GM12878 (cell line): ENCODE measurements around the gene PTP4A1. TPM values are rescaled to one million over a fixed set of nuclear protein-coding genes. Genes with fewer than 3 reads are reported as not detected.

Source experiments
- ATAC-seq: fragments of 200-7000 bp; cut with Tn5 transposase; 3 replicates; pipeline ENCODE4 v1.9.1; 2020; ENCODE audit warnings: mild to moderate bottlenecking, moderate library complexity
- BruUV-seq: library from RNA; stranded (reverse); fragments of 400-500 nt; replicated peaks from 2 replicates; lab custom pipeline; 2021; lab: Mats Ljungman, UMichigan
- CTCF ChIA-PET: fragments of 300-600 bp; sonication (Branson Sonifier 250); formaldehyde crosslinking; extraction: SDS; loops from one replicate; lab custom pipeline; 2021; ENCODE audit warnings: inconsistent platforms; lab: Yijun Ruan, JAX
- POLR2A ChIA-PET: fragments of 350-600 bp; formaldehyde crosslinking; extraction: SDS; loops from one replicate; lab custom pipeline; 2021; ENCODE audit warnings: inconsistent platforms; lab: Charles Lee
- RAD21 ChIA-PET: fragments of 300-600 bp; sonication (Branson Sonifier 250); formaldehyde crosslinking; loops from one replicate; lab custom pipeline; 2023; ENCODE audit warnings: antibody characterized with exemption; ENCODE audit not compliant: unreplicated experiment; lab: Charles Lee
- SMC1A ChIA-PET: fragments of 300-600 bp; sonication (Branson Sonifier 250); formaldehyde crosslinking; loops from one replicate; lab custom pipeline; 2023; ENCODE audit not compliant: unreplicated experiment, uncharacterized antibody; lab: Charles Lee
- DNase-seq: peaks from one replicate; pipeline ENCODE4 v3.0.0-alpha.2; 2011; ENCODE audit warnings: low read depth, low spot score
- FAIRE-seq: peaks from 3 replicates; lab custom pipeline; 2011; peaks lifted over from hg19 to GRCh38; lab: Jason Lieb, UNC
- H2AFZ ChIP-seq: 2 replicates; pipeline ENCODE4 v1.6.0; 2011; ENCODE audit warnings: low read depth, low read length, control low read depth; ENCODE audit not compliant: control insufficient read depth
- H3K27ac ChIP-seq: 2 replicates; pipeline ENCODE4 v1.5.1; 2011; ENCODE audit warnings: control low read depth; ENCODE audit not compliant: control insufficient read depth, insufficient read depth
- H3K27me3 ChIP-seq, 2 experiments: replicated peaks in 1 of 2; 2 replicates each; pipeline versions ENCODE4 v1.6.0 to v1.6.1; 2011; ENCODE audit warnings: low read length in 1 of 2; ENCODE audit not compliant: control insufficient read depth in 2 of 2, insufficient read depth in 2 of 2
- H3K36me3 ChIP-seq, 2 experiments: 2 replicates each; pipeline ENCODE4 v1.5.1; 2011; ENCODE audit warnings: low read length in 1 of 2; ENCODE audit not compliant: control insufficient read depth in 2 of 2, insufficient read depth in 2 of 2
- H3K4me1 ChIP-seq: 2 replicates; pipeline ENCODE4 v1.6.1; 2011; ENCODE audit warnings: mild to moderate bottlenecking, low read length, moderate library complexity, mixed read lengths; ENCODE audit not compliant: control insufficient read depth, insufficient read depth
- H3K4me2 ChIP-seq: 2 replicates; pipeline ENCODE4 v1.6.0; 2011; ENCODE audit warnings: control low read depth; ENCODE audit not compliant: control insufficient read depth, insufficient read depth
- H3K4me3 ChIP-seq: fragments of 200-600 bp; sonication (generic); 2 replicates; pipeline ENCODE4 v1.5.1; 2016
- H3K79me2 ChIP-seq: 2 replicates; pipeline ENCODE4 v1.6.0; 2011; ENCODE audit warnings: low read length; ENCODE audit not compliant: control insufficient read depth, insufficient read depth
- H3K9ac ChIP-seq: 2 replicates; pipeline ENCODE4 v1.8.0; 2011; ENCODE audit warnings: low read length, control low read depth, mixed read lengths; ENCODE audit not compliant: control insufficient read depth, insufficient read depth
- H3K9me3 ChIP-seq: replicated peaks from 3 replicates; pipeline ENCODE4 v1.5.1; 2011; ENCODE audit warnings: mild to moderate bottlenecking, low read length; ENCODE audit not compliant: control insufficient read depth, insufficient read depth
- H4K20me1 ChIP-seq: 2 replicates; pipeline ENCODE4 v1.6.0; 2011; ENCODE audit not compliant: control insufficient read depth, insufficient read depth
- BMI1 ChIP-seq: fragments of 450-650 bp; IDR thresholded peaks from 2 replicates; pipeline ENCODE4 v1.6.1; 2016; ENCODE audit warnings: mild to moderate bottlenecking, moderate library complexity, borderline replicate concordance
- CEBPB ChIP-seq, 2 experiments: fragments of 150-350 bp in 1 of 2; IDR thresholded peaks; 2 replicates each; pipeline ENCODE4 v1.6.1; 2012 to 2014; ENCODE audit warnings: low read depth in 2 of 2, low read length in 2 of 2, borderline replicate concordance in 1 of 2, inconsistent platforms in 1 of 2
- CREB1 ChIP-seq: IDR thresholded peaks from 2 replicates; pipeline ENCODE4 v1.6.1; 2012; ENCODE audit warnings: low read depth, mild to moderate bottlenecking, inconsistent platforms
- CREM ChIP-seq: IDR thresholded peaks from 2 replicates; pipeline ENCODE4 v1.6.1; 2014; ENCODE audit warnings: antibody characterized with exemption, low read depth
- EGR1 ChIP-seq, 2 experiments: IDR thresholded peaks; 1 replicate in 1 of 2; 2 replicates in 1 of 2; pipeline ENCODE4 v1.6.1; 2011 to 2012; ENCODE audit warnings: low read depth in 2 of 2, low read length in 2 of 2, borderline replicate concordance in 1 of 2, mild to moderate bottlenecking in 1 of 2, moderate library complexity in 1 of 2
- ELK1 ChIP-seq: IDR thresholded peaks from 2 replicates; pipeline ENCODE4 v1.6.1; 2012; ENCODE audit warnings: low read depth, low read length, improper control_type of control experiment
- ESRRA ChIP-seq: IDR thresholded peaks from 2 replicates; pipeline ENCODE4 v1.6.1; 2012; ENCODE audit warnings: mild to moderate bottlenecking, low read length, improper control_type of control experiment
- EZH2 ChIP-seq: IDR thresholded peaks from 2 replicates; pipeline ENCODE4 v1.6.1; 2012; ENCODE audit warnings: low read depth, mild to moderate bottlenecking, control low read depth, inconsistent platforms, low read length, borderline replicate concordance; ENCODE audit not compliant: control insufficient read depth
- FOXK2 ChIP-seq: fragments of 450-650 bp; IDR thresholded peaks from 2 replicates; pipeline ENCODE4 v1.6.1; 2017; ENCODE audit warnings: mild to moderate bottlenecking, moderate library complexity
- JUNB ChIP-seq: IDR thresholded peaks from 2 replicates; pipeline ENCODE4 v1.6.1; 2016; ENCODE audit warnings: antibody characterized with exemption, mild to moderate bottlenecking
- MTA3 ChIP-seq: IDR thresholded peaks from 2 replicates; pipeline ENCODE4 v1.6.1; 2012; ENCODE audit warnings: low read length, inconsistent platforms, borderline replicate concordance
- MYC ChIP-seq: IDR thresholded peaks from 2 replicates; pipeline ENCODE4 v1.6.1; 2011; ENCODE audit warnings: mild to moderate bottlenecking, low read length, moderate library complexity, inconsistent platforms; ENCODE audit not compliant: insufficient read depth, insufficient replicate concordance, insufficient read length, severe bottlenecking
- PML ChIP-seq: IDR thresholded peaks from 2 replicates; pipeline ENCODE4 v1.6.1; 2012; ENCODE audit warnings: low read length, inconsistent platforms
- POLR2AphosphoS2 ChIP-seq: IDR thresholded peaks from 2 replicates; pipeline ENCODE4 v1.6.1; 2011; ENCODE audit warnings: low read depth, mild to moderate bottlenecking, low read length, improper control_type of control experiment, moderate library complexity
- POU2F2 ChIP-seq: IDR thresholded peaks from 3 replicates; pipeline ENCODE4 v1.6.1; 2011; ENCODE audit warnings: low read depth, mild to moderate bottlenecking, low read length, borderline replicate concordance
- RAD51 ChIP-seq: fragments of 450-650 bp; IDR thresholded peaks from 2 replicates; pipeline ENCODE4 v1.6.1; 2016; ENCODE audit warnings: moderate library complexity, mild to moderate bottlenecking, inconsistent platforms
- TAF1 ChIP-seq: IDR thresholded peaks from 2 replicates; pipeline ENCODE4 v1.6.1; 2011; ENCODE audit warnings: mild to moderate bottlenecking, low read depth, low read length, borderline replicate concordance
- YBX1 ChIP-seq: fragments of 450-650 bp; IDR thresholded peaks from 2 replicates; pipeline ENCODE4 v1.6.1; 2016; ENCODE audit warnings: antibody characterized with exemption
- ZBTB33 ChIP-seq: fragments of 450-650 bp; IDR thresholded peaks from 2 replicates; pipeline ENCODE4 v1.6.1; 2017; ENCODE audit warnings: mild to moderate bottlenecking
- ZNF217 ChIP-seq: fragments of 450-650 bp; IDR thresholded peaks from 2 replicates; pipeline ENCODE4 v1.6.1; 2017; ENCODE audit warnings: antibody characterized with exemption, mild to moderate bottlenecking
- WGBS: methylation state at CpG from one replicate; pipeline ENCODE4 v1.1.6; 2016; ENCODE audit warnings: low lambda C conversion rate; ENCODE audit not compliant: insufficient replicate concordance, insufficient coverage; ENCODE audit errors: missing lambda C conversion rate; 5-methylcytosine and 5-hydroxymethylcytosine counted together
- in situ Hi-C: fragments of 300-500 bp; cut with MboI; formaldehyde crosslinking; loops from 9 replicates; pipeline ENCODE4 v1.14.3; 2018; ENCODE audit warnings: mixed read lengths
- intact Hi-C: fragments of 100-400 bp; cut with micrococcal nuclease; formaldehyde crosslinking; loops from one replicate; pipeline ENCODE4 v1.14.2; 2022; ENCODE audit not compliant: unreplicated experiment
- polyA plus RNA-seq, 11 experiments: library from polyadenylated mRNA; depleted of rRNA in 4 of 11; unstranded in 6 of 11; stranded (reverse) in 5 of 11; fragments of >200 nt; fragmentation: Nextera tagmentation in 4 of 11; fragmentation: Illumina TruSeq in 1 of 11; extraction: Ambion mirVana in 4 of 11; extraction: Trizol in 1 of 11; gene quantifications; 1 replicate in 1 of 11; 2 replicates in 10 of 11; pipeline versions ENCODE4 v1.2.1 to v1.2.3, GENCODE V29; 2011 to 2016; ENCODE audit warnings: inconsistent platforms in 2 of 11, missing spikeins in 2 of 11, low read depth in 1 of 11
- total RNA-seq, 4 experiments: library from RNA; depleted of rRNA in 3 of 4; stranded (reverse); fragments of >200 nt in 3 of 4; fragmentation: Illumina TruSeq in 1 of 4; extraction: Trizol in 1 of 4; gene quantifications; 2 replicates each; pipeline versions ENCODE4 v1.2.1 to v1.2.3, GENCODE V29; 2013 to 2021

Gene PTP4A1
- total and polyA plus RNA-seq, 10 of the 15 experiments (the other 5 are each of a cell fraction or from before 2014, with no cell fraction given) = 8.5 to 190 (median 46.4) TPM; not detected in 2

GRCh38 chr6:63571361-63572043, 778 bp upstream of the PTP4A1 start:
- Histone ChIP-seq H3K36me3 (no peaks in the 10 kb centered on the region), H3K27me3 (no peaks in the 10 kb centered on the region), H2AFZ (peak overlapping the region; percentile 89), H3K79me2 (peaks cover 42% of the 10 kb centered on the region), H3K4me3 (peak overlapping the region; percentile 54), H3K9ac (peak overlapping the region; percentile 82), H4K20me1 (no peaks in the 10 kb centered on the region), H3K4me1 (no peaks in the 10 kb centered on the region; the same call in 1 of the 2 replicates), H3K9me3 (no peaks in the 10 kb centered on the region; the same call in 2 of the 3 replicates), H3K27ac (peak overlapping the region; percentile 98), H3K4me2 (peak overlapping the region; percentile 94)
- POLR2A ChIA-PET = interaction anchor here (0.7 kb wide), 1 partner anchor 67 kb away, joined by 3 read pairs; no protein-coding TSS in a partner anchor
- CTCF ChIA-PET = interaction anchor here (0.7 to 1.7 kb wide), 3 partner anchors 46 to 219 kb away, joined by 3 to 12 read pairs (median 5); no protein-coding TSS in a partner anchor
- no TSS peak for BruUV-seq
- intact Hi-C loops = loop anchor here (5.0 kb wide), 1 partner anchor 264 kb away; no protein-coding TSS in a partner anchor
- no peak for FAIRE-seq
- SMC1A ChIA-PET = interaction anchor here (0.6 to 1.8 kb wide), 8 partner anchors 18 to 218 kb away, joined by 3 to 9 read pairs (median 4); no protein-coding TSS in a partner anchor
- RAD21 ChIA-PET = interaction anchor here (0.9 to 2.8 kb wide), 6 partner anchors 18 to 219 kb away, joined by 3 to 14 read pairs (median 3); no protein-coding TSS in a partner anchor
- peak; percentile 10 for ATAC-seq
- DNase-seq = no peak
- 33% methylated on average over 20 of the region's 20 CpGs for WGBS
- in situ Hi-C loops = loop anchor here (5.0 kb wide), 1 partner anchor 219 kb away; no protein-coding TSS in a partner anchor
- TF ChIP-seq EZH2 = no peak
- peak; percentile 12 for TF ChIP-seq MYC
- peak; percentile 40; the same call in 1 of the 2 replicates for TF ChIP-seq CREM
- 0 out of 2 replicates have a peak, but pooled peaks have one; percentile 66 for TF ChIP-seq MTA3
- no peak for TF ChIP-seq JUNB
- TF ChIP-seq RAD51 = no peak
- TF ChIP-seq POLR2AphosphoS2 = no peak
- no peak for TF ChIP-seq ZNF217
- TF ChIP-seq PML = no peak
- TF ChIP-seq ZBTB33 = no peak
- no peak for TF ChIP-seq ESRRA
- TF ChIP-seq BMI1 = no peak
- TF ChIP-seq POU2F2 = no peak
- no peak for TF ChIP-seq FOXK2
- no peak for TF ChIP-seq TAF1
- TF ChIP-seq ELK1 = no peak
- TF ChIP-seq CEBPB (IDR thresholded peaks at IDR 0.05; ENCODE audit: borderline replicate concordance in 1 of 2, low read depth in 2 of 2, low read length in 2 of 2) = peak in 1 of 2 experiments; percentile 13; a peak in 1 of 4 replicates
- no peak for TF ChIP-seq EGR1 (IDR thresholded peaks at IDR 0.05; ENCODE audit: borderline replicate concordance in 1 of 2, low read depth in 2 of 2, low read length in 2 of 2)
- no peak for TF ChIP-seq YBX1
- TF ChIP-seq CREB1 = peak; percentile 61
